ENCODE measurements around the gene WDR12. TPM values are rescaled to one million over a fixed set of nuclear protein-coding genes. Genes with fewer than 3 reads are reported as not detected.

The WDR12 gene
- polyA plus RNA-seq, 1 of the 3 experiments (the other 2 are of a cell fraction), result 21.2 TPM

- H3K27ac ChIP-seq (ENCODE audit: low read depth in 2 of 2, low read length in 1 of 2), result no peak overlapping the region
- no peak overlapping the region for H3K4me3 ChIP-seq (ENCODE audit: low read depth in 2 of 2, low read length in 1 of 2)
- H4K20me1 ChIP-seq (ENCODE audit: insufficient read depth), result no peaks in the 10 kb centered on the region
- ChIA-PET CTCF (no interaction called here), POLR2A (no interaction called here)
- H3K36me3 ChIP-seq (replicated peaks in 1 of 2; ENCODE audit: control insufficient read depth in 1 of 2, insufficient read depth in 2 of 2, low read length in 1 of 2), result no peaks in the 10 kb centered on the region
- H3K9ac ChIP-seq, result no peak overlapping the region
- no peaks in the 10 kb centered on the region for H3K9me2 ChIP-seq
- H3F3A ChIP-seq (replicated peaks; ENCODE audit: insufficient read depth), result no peaks in the 10 kb centered on the region
- H2AFZ ChIP-seq (ENCODE audit: low read depth), result no peak overlapping the region
- 0 out of 2 replicates have a peak, but pooled peaks cover 6% of the 10 kb centered on the region for H3K9me3 ChIP-seq
- DNase-seq, result no peak
- H3K27me3 ChIP-seq (ENCODE audit: insufficient read depth), result no peaks in the 10 kb centered on the region
- H3K4me2 ChIP-seq, result no peak overlapping the region
- no peaks in the 10 kb centered on the region for H3K79me2 ChIP-seq (ENCODE audit: insufficient read depth)
- 87% methylated on average over 10 of the region's 11 CpGs for WGBS (ENCODE audit: low lambda C conversion rate)
- H3K4me1 ChIP-seq (ENCODE audit: control insufficient read depth in 1 of 2, insufficient read depth in 2 of 2, low read depth in 1 of 2, low read length in 1 of 2), result no peaks in the 10 kb centered on the region
- TF ChIP-seq NRF1 (IDR thresholded peaks at IDR 0.05; ENCODE audit: low read depth, low read length) (no peak), GATA2 (CRISPR knock-in tag; IDR thresholded peaks at IDR 0.05) (no peak), RAD21 (IDR thresholded peaks at IDR 0.05; ENCODE audit: low read length) (no peak), FOXJ3 (CRISPR knock-in tag; IDR thresholded peaks at IDR 0.05) (no peak), TCF12 (IDR thresholded peaks at IDR 0.05) (no peak)
These were observed 70.2 kb downstream of the WDR12 start for GRCh38 chr2:202841090-202841867.

- H4K20me1 ChIP-seq (ENCODE audit: insufficient read depth), result no peaks in the 10 kb centered on the region
- H3K9me3 ChIP-seq, result no peaks in the 10 kb centered on the region
- CTCF ChIA-PET, result interaction anchor here (0.5 to 1.1 kb wide), 5 partner anchors 9 to 230 kb away, joined by 3 read pairs; no protein-coding TSS in a partner anchor
- H3K27ac ChIP-seq (ENCODE audit: low read depth in 2 of 2, low read length in 1 of 2), result no peak overlapping the region
- H3F3A ChIP-seq (replicated peaks; ENCODE audit: insufficient read depth), result no peaks in the 10 kb centered on the region
- H3K4me1 ChIP-seq (ENCODE audit: control insufficient read depth in 1 of 2, insufficient read depth in 2 of 2, low read depth in 1 of 2, low read length in 1 of 2), result peaks cover 0 to 3% of the 10 kb centered on the region in 2 experiments; a peak in 1 of 4 replicates
- no peak overlapping the region for H3K4me3 ChIP-seq (ENCODE audit: low read depth in 2 of 2, low read length in 1 of 2)
- no peak overlapping the region for H3K9ac ChIP-seq
- no peak for TF ChIP-seq FOSL2 (IDR thresholded peaks at IDR 0.05; ENCODE audit: borderline replicate concordance, low read depth)
- peak; percentile 66 for TF ChIP-seq SMC3 (IDR thresholded peaks at IDR 0.05; ENCODE audit: low read depth, low read length)
- no peak for TF ChIP-seq FOXM1 (IDR thresholded peaks at IDR 0.05; ENCODE audit: low read depth)
- peak; percentile 62 for TF ChIP-seq CTCF (IDR thresholded peaks at IDR 0.05)
- TF ChIP-seq NFIC (IDR thresholded peaks at IDR 0.05; ENCODE audit: borderline replicate concordance), result peak; percentile 31; the same call in 1 of the 2 replicates
- TF ChIP-seq RAD21 (IDR thresholded peaks at IDR 0.05; ENCODE audit: low read length), result peak; percentile 85
- H2AFZ ChIP-seq (ENCODE audit: low read depth), result no peak overlapping the region
- WGBS (ENCODE audit: low lambda C conversion rate), result 44% methylated on average over 6 of the region's 6 CpGs
- no peaks in the 10 kb centered on the region for H3K9me2 ChIP-seq
- no peaks in the 10 kb centered on the region for H3K36me3 ChIP-seq (replicated peaks in 1 of 2; ENCODE audit: control insufficient read depth in 1 of 2, insufficient read depth in 2 of 2, low read length in 1 of 2)
- H3K4me2 ChIP-seq, result no peak overlapping the region
- H3K79me2 ChIP-seq (ENCODE audit: insufficient read depth), result no peaks in the 10 kb centered on the region
- POLR2A ChIA-PET, result no interaction called here
- no peaks in the 10 kb centered on the region for H3K27me3 ChIP-seq (ENCODE audit: insufficient read depth)
- DNase-seq, result peak; percentile 64
These were observed 79.9 kb downstream of the WDR12 start for GRCh38 chr2:202831242-202832220.
